Measurements from ENCODE around the gene MAP3K4.

The MAP3K4 gene

DNA sequence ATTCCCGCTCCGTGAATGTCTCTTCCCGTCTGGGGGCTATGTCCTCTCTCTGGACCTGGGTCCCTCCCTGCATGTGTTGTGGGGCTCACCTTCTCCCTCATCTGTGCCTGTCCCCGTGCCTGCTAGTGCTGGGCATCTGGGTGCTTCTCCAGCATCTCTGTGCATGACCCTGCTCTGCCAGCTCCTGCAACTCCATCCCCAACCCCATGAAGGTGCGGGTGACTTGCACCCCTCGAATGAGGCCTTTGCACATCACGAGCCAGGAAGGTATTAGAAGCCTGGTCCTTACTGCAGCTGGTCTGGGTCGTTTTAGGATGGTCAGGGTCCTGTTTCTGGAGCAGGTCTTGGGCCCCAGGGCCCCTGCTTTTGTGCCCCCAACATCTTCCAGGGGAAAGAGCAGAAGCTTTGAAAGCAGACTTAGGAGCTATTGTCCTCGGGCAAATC, 172.6 kb downstream of the MAP3K4 start:
- no peak for DNase-seq (ENCODE audit: extremely low spot score)
- TF ChIP-seq TARDBP (IDR thresholded peaks at IDR 0.05) = no peak
- ChIA-PET POLR2A (no interaction called here), CTCF (no interaction called here)

DNA sequence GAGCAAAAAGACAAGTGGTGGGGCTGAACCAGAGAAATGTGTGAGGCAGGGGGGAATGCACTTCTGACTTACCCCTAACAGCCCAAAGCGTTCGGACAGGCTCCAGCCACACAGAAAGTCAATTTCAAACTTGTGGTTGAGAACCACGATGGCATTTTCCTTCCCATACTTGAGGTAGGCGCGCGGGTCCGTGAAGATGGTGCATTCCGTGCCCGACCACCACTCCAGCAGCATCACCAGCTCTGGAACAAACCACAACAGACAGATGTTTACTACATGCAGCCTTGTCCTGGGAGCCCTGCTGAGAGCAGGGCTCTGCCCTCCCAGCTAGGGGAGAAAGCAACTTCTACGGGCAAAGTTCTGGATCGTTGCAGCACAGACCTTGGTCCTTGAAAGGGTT, 174.6 kb downstream of the MAP3K4 start:
- DNase-seq (ENCODE audit: extremely low spot score) = no peak
- POLR2A ChIA-PET = no interaction called here
- CTCF ChIA-PET = interaction anchor here (0.6 kb wide), 1 partner anchor 219 kb away, joined by 3 read pairs; no protein-coding TSS in a partner anchor
- TF ChIP-seq FOXK2 (IDR thresholded peaks at IDR 0.05) (no peak), NFRKB (IDR thresholded peaks at IDR 0.05) (no peak), LEF1 (IDR thresholded peaks at IDR 0.05; ENCODE audit: borderline replicate concordance) (no peak), ELF4 (IDR thresholded peaks at IDR 0.05) (no peak), BHLHE40 (IDR thresholded peaks at IDR 0.05; ENCODE audit: borderline replicate concordance) (no peak), FOXM1 (IDR thresholded peaks at IDR 0.05; ENCODE audit: borderline replicate concordance) (no peak), L3MBTL2 (conservative IDR thresholded peaks at IDR 0.05) (no peak), ZNF384 (IDR thresholded peaks at IDR 0.05) (no peak), SP1 (IDR thresholded peaks at IDR 0.05) (no peak)

DNA sequence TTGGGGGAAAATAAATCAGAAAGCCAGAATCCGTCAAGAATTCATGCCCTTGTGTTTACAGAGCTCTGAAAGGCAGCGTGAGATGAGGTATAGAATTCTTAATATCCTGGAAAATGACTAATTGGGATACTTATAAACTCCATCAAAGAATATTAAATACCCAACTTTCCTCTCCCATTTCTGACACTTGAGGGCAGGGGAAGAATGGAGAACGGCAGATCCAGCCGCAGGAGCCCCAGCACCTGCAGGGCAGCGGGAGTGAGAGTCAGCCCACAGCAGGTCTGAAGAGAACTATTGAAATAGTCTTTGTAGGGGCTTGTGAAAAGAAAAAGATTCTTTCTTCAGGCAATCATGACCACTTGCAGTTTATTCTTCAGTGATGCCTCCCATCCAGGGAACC, 175.1 kb downstream of the MAP3K4 start:
- ChIA-PET POLR2A (no interaction called here), CTCF (no interaction called here)
- TF ChIP-seq, protein P1, sequence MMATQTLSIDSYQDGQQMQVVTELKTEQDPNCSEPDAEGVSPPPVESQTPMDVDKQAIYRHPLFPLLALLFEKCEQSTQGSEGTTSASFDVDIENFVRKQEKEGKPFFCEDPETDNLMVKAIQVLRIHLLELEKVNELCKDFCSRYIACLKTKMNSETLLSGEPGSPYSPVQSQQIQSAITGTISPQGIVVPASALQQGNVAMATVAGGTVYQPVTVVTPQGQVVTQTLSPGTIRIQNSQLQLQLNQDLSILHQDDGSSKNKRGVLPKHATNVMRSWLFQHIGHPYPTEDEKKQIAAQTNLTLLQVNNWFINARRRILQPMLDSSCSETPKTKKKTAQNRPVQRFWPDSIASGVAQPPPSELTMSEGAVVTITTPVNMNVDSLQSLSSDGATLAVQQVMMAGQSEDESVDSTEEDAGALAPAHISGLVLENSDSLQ (IDR thresholded peaks at IDR 0.05) = no peak
- TF ChIP-seq FOXM1 (IDR thresholded peaks at IDR 0.05; ENCODE audit: borderline replicate concordance) (no peak), ELF4 (IDR thresholded peaks at IDR 0.05) (no peak), HDGF (IDR thresholded peaks at IDR 0.05; ENCODE audit: borderline replicate concordance) (no peak), LEF1 (IDR thresholded peaks at IDR 0.05; ENCODE audit: borderline replicate concordance) (no peak), L3MBTL2 (conservative IDR thresholded peaks at IDR 0.05) (no peak), BHLHE40 (IDR thresholded peaks at IDR 0.05; ENCODE audit: borderline replicate concordance) (no peak), ZNF384 (IDR thresholded peaks at IDR 0.05) (no peak), SUZ12 (IDR thresholded peaks at IDR 0.05) (no peak), CTBP1 (IDR thresholded peaks at IDR 0.05; ENCODE audit: borderline replicate concordance) (no peak), FOXA1 (IDR thresholded peaks at IDR 0.05) (no peak), TARDBP (IDR thresholded peaks at IDR 0.05) (no peak), FOXK2 (IDR thresholded peaks at IDR 0.05) (no peak), NFRKB (IDR thresholded peaks at IDR 0.05) (no peak), ARNT (IDR thresholded peaks at IDR 0.05) (no peak)
- DNase-seq (ENCODE audit: extremely low spot score) = no peak
